ENCODE data around the gene EBI3. TPM values are rescaled to one million over a fixed set of nuclear protein-coding genes. Genes with fewer than 3 reads are reported as not detected.

The EBI3 gene
- polyA plus RNA-seq, 1 of the 3 experiments (the other 2 are of a cell fraction): 3.7 TPM

DNA sequence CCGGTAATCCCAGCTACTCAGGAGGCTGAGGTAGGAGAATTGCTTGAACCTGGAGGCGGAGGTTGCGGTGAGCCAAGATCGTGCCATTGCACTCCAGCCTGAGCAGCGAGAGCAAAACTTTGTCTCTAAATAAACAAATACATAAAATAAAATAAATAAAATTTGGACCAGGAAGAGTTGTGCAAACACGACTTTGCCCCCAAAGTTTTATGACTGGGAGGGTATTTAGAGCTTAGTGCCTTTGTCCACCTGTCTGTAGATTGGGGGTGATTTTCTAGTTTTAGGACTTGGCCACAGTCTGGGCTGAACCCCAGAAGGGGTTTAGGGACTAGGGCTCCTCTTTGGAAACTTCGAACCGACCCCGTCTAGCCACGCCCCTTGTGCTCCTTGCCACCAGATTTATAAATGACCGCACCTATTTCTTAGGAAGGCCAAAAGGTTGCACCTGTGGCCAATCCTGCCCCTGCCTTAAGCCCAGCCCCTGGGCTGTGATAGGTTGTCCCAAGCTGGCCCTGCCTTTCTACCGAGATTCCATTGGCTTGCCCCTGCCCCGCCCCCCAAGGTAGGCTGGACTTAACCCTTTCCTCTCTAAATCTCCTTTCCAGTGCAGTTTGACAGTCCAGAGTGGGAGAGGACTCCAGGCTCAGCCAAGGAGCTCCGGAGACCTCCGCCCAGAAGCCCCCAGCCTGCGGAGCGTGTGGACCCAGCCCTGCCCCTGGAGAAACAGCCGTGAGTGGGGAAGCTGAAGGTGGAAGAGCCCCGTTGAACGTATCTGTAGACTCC is 55.0 kb downstream of the EBI3 start (continued):
- TF ChIP-seq, protein P1, sequence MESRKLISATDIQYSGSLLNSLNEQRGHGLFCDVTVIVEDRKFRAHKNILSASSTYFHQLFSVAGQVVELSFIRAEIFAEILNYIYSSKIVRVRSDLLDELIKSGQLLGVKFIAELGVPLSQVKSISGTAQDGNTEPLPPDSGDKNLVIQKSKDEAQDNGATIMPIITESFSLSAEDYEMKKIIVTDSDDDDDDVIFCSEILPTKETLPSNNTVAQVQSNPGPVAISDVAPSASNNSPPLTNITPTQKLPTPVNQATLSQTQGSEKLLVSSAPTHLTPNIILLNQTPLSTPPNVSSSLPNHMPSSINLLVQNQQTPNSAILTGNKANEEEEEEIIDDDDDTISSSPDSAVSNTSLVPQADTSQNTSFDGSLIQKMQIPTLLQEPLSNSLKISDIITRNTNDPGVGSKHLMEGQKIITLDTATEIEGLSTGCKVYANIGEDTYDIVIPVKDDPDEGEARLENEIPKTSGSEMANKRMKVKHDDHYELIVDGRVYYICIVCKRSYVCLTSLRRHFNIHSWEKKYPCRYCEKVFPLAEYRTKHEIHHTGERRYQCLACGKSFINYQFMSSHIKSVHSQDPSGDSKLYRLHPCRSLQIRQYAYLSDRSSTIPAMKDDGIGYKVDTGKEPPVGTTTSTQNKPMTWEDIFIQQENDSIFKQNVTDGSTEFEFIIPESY (IDR thresholded peaks at IDR 0.05; ENCODE audit: borderline replicate concordance, low read depth): no peak
- TF ChIP-seq CHD2 (IDR thresholded peaks at IDR 0.05; ENCODE audit: low read length, partially characterized antibody): no peak
- TF ChIP-seq RAD21 (IDR thresholded peaks at IDR 0.05; ENCODE audit: low read length): no peak
- no peak for TF ChIP-seq NRF1 (IDR thresholded peaks at IDR 0.05; ENCODE audit: low read depth, low read length)
- TF ChIP-seq SIN3A (IDR thresholded peaks at IDR 0.05; ENCODE audit: borderline replicate concordance, low read depth, low read length): no peak
- TF ChIP-seq RCOR1 (IDR thresholded peaks at IDR 0.05; ENCODE audit: low read length): no peak
- no peak for TF ChIP-seq EP300 (IDR thresholded peaks at IDR 0.05; ENCODE audit: borderline replicate concordance in 1 of 2, low read depth in 1 of 2, low read length in 1 of 2)
- TF ChIP-seq JUND (IDR thresholded peaks at IDR 0.05): no peak
- no peak for TF ChIP-seq MXI1 (IDR thresholded peaks at IDR 0.05; ENCODE audit: low read depth, low read length)
- TF ChIP-seq, protein P2, sequence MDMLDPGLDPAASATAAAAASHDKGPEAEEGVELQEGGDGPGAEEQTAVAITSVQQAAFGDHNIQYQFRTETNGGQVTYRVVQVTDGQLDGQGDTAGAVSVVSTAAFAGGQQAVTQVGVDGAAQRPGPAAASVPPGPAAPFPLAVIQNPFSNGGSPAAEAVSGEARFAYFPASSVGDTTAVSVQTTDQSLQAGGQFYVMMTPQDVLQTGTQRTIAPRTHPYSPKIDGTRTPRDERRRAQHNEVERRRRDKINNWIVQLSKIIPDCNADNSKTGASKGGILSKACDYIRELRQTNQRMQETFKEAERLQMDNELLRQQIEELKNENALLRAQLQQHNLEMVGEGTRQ (IDR thresholded peaks at IDR 0.05; ENCODE audit: borderline replicate concordance, low read depth, low read length): no peak

DNA sequence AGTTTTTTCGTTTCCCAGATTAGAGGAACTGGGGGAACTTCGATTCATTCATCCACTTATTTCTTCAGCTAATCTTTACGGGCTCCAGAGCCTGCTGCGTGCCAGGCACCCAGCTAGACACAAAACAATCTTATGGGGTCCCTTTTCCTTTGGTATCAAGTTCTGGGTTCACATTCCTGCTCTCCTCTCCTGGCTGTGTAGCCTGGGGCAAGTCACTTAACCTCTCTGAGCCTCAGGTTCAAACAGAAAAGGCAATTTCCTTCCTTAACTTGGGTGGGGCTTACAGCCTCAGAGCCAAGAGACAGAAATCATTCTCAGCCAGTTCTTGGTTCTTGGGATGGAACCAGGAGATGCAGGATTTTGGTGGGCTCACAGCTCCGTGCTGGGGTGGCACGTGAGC is 55.7 kb downstream of the EBI3 start:
- Histone ChIP-seq H3K27ac (ENCODE audit: low read depth in 2 of 2, low read length in 1 of 2) (no peak overlapping the region), H3K4me3 (ENCODE audit: low read depth in 2 of 2, low read length in 1 of 2) (no peak overlapping the region), H3K79me2 (ENCODE audit: insufficient read depth) (no peaks in the 10 kb centered on the region), H2AFZ (ENCODE audit: low read depth) (no peak overlapping the region), H3K27me3 (ENCODE audit: insufficient read depth) (peaks cover 6% of the 10 kb centered on the region), H4K20me1 (ENCODE audit: insufficient read depth) (no peaks in the 10 kb centered on the region), H3K9me3 (no peaks in the 10 kb centered on the region), H3K9ac (no peak overlapping the region), H3K4me1 (ENCODE audit: control insufficient read depth in 1 of 2, insufficient read depth in 2 of 2, low read depth in 1 of 2, low read length in 1 of 2) (no peaks in the 10 kb centered on the region; a peak in 1 of 4 replicates), H3K4me2 (no peak overlapping the region), H3F3A (replicated peaks; ENCODE audit: insufficient read depth) (no peaks in the 10 kb centered on the region), H3K9me2 (no peaks in the 10 kb centered on the region), H3K36me3 (replicated peaks in 1 of 2; ENCODE audit: control insufficient read depth in 1 of 2, insufficient read depth in 2 of 2, low read length in 1 of 2) (no peaks in the 10 kb centered on the region)
- ChIA-PET CTCF (interaction anchor here (0.7 to 1.9 kb wide), 2 partner anchors 18 to 52 kb away, joined by 3 to 8 read pairs; no protein-coding TSS in a partner anchor), POLR2A (interaction anchor here (0.8 to 1.3 kb wide), 3 partner anchors 11 to 39 kb away, joined by 3 read pairs; no protein-coding TSS in a partner anchor)
- DNase-seq: no peak
- WGBS (ENCODE audit: low lambda C conversion rate): 72% methylated on average over 6 of the region's 6 CpGs
- TF ChIP-seq, protein P3, sequence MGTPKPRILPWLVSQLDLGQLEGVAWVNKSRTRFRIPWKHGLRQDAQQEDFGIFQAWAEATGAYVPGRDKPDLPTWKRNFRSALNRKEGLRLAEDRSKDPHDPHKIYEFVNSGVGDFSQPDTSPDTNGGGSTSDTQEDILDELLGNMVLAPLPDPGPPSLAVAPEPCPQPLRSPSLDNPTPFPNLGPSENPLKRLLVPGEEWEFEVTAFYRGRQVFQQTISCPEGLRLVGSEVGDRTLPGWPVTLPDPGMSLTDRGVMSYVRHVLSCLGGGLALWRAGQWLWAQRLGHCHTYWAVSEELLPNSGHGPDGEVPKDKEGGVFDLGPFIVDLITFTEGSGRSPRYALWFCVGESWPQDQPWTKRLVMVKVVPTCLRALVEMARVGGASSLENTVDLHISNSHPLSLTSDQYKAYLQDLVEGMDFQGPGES (IDR thresholded peaks at IDR 0.05; ENCODE audit: low read depth, low read length): no peak
- no peak for TF ChIP-seq RXRA (IDR thresholded peaks at IDR 0.05; ENCODE audit: borderline replicate concordance, low read depth)
- TF ChIP-seq, protein P4, sequence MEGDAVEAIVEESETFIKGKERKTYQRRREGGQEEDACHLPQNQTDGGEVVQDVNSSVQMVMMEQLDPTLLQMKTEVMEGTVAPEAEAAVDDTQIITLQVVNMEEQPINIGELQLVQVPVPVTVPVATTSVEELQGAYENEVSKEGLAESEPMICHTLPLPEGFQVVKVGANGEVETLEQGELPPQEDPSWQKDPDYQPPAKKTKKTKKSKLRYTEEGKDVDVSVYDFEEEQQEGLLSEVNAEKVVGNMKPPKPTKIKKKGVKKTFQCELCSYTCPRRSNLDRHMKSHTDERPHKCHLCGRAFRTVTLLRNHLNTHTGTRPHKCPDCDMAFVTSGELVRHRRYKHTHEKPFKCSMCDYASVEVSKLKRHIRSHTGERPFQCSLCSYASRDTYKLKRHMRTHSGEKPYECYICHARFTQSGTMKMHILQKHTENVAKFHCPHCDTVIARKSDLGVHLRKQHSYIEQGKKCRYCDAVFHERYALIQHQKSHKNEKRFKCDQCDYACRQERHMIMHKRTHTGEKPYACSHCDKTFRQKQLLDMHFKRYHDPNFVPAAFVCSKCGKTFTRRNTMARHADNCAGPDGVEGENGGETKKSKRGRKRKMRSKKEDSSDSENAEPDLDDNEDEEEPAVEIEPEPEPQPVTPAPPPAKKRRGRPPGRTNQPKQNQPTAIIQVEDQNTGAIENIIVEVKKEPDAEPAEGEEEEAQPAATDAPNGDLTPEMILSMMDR (IDR thresholded peaks at IDR 0.05): no peak
- TF ChIP-seq MEF2A (IDR thresholded peaks at IDR 0.05; ENCODE audit: borderline replicate concordance, low read depth): no peak
- TF ChIP-seq NFIC (IDR thresholded peaks at IDR 0.05; ENCODE audit: borderline replicate concordance): no peak
- TF ChIP-seq CHD2 (IDR thresholded peaks at IDR 0.05; ENCODE audit: low read length, partially characterized antibody): no peak
- no peak for TF ChIP-seq GABPA (IDR thresholded peaks at IDR 0.05; ENCODE audit: low read depth)
- TF ChIP-seq TCF12 (IDR thresholded peaks at IDR 0.05): no peak
- TF ChIP-seq, protein P5, sequence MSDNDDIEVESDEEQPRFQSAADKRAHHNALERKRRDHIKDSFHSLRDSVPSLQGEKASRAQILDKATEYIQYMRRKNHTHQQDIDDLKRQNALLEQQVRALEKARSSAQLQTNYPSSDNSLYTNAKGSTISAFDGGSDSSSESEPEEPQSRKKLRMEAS (IDR thresholded peaks at IDR 0.05; ENCODE audit: low read depth): no peak
- TF ChIP-seq, protein P1 (IDR thresholded peaks at IDR 0.05; ENCODE audit: borderline replicate concordance, low read depth): no peak

All from SK-N-SH (cell line).